Measurements from ENCODE around the gene PTPRM. TPM values are rescaled to one million over a fixed set of nuclear protein-coding genes. Genes with fewer than 3 reads are reported as not detected.

The PTPRM gene
- total RNA-seq, 1 experiment from 2014 or later: 14.5 TPM

GRCh38 chr18:7586379-7586778 lies 19.3 kb downstream of the PTPRM start:
- peaks cover 10% of the 10 kb centered on the region for H3K27me3 ChIP-seq (ENCODE audit: insufficient read depth, low read length)
- POLR2A ChIA-PET: no interaction called here
- no peak for ATAC-seq
- DNase-seq (ENCODE audit: low read depth, low spot score): no peak
- H3K4me2 ChIP-seq (ENCODE audit: low read length): no peak overlapping the region
- H3K36me3 ChIP-seq (ENCODE audit: control insufficient read depth in 1 of 2, insufficient read depth in 2 of 2, low read length in 2 of 2): no peaks in the 10 kb centered on the region
- H3K27ac ChIP-seq (ENCODE audit: low read depth, low read length): no peak overlapping the region
- no peaks in the 10 kb centered on the region for H3K9me2 ChIP-seq (ENCODE audit: insufficient read depth)
- RAD21 ChIA-PET (ENCODE audit: low non-redundant PET in 1 of 2, low total read pairs in 2 of 2, uncharacterized antibody in 2 of 2, unreplicated experiment in 2 of 2): no interaction called here
- no peak overlapping the region for H2AFZ ChIP-seq (ENCODE audit: low read depth, low read length, poor library complexity, severe bottlenecking)
- H3K9ac ChIP-seq (ENCODE audit: low read length): no peak overlapping the region
- TF ChIP-seq MAX (IDR thresholded peaks at IDR 0.05) (no peak), TCF7L2 (IDR thresholded peaks at IDR 0.05; ENCODE audit: borderline replicate concordance, extremely low read depth, insufficient read depth, insufficient read length) (no peak), SP1 (IDR thresholded peaks at IDR 0.05; ENCODE audit: low read depth) (no peak), SRF (IDR thresholded peaks at IDR 0.05; ENCODE audit: low read depth) (no peak), POLR2AphosphoS5 (IDR thresholded peaks at IDR 0.05; ENCODE audit: low read depth, low read length) (no peak), ELF1 (IDR thresholded peaks at IDR 0.05; ENCODE audit: borderline replicate concordance, low read depth) (no peak), EZH2 (IDR thresholded peaks at IDR 0.05) (no peak), YY1 (IDR thresholded peaks at IDR 0.05; ENCODE audit: extremely low read depth, insufficient replicate concordance, low read depth, low read length) (no peak), RAD21 (IDR thresholded peaks at IDR 0.05; ENCODE audit: low read depth) (no peak), SIN3A (IDR thresholded peaks at IDR 0.05; ENCODE audit: low read depth) (no peak), ATF3 (IDR thresholded peaks at IDR 0.05) (no peak), JUND (IDR thresholded peaks at IDR 0.05) (no peak), CTCF (IDR thresholded peaks at IDR 0.05 in 2 of 3, conservative IDR thresholded peaks at IDR 0.05 in 1 of 3; ENCODE audit: borderline replicate concordance in 1 of 3, insufficient read depth in 1 of 3, low read depth in 2 of 3, low read length in 2 of 3) (no peak), CEBPB (IDR thresholded peaks at IDR 0.05; ENCODE audit: low read depth) (no peak), EZH2phosphoT487 (IDR thresholded peaks at IDR 0.05; ENCODE audit: borderline replicate concordance) (no peak), POLR2A (IDR thresholded peaks at IDR 0.05; ENCODE audit: borderline replicate concordance, extremely low read depth, insufficient read depth, insufficient read length) (no peak), ZFX (IDR thresholded peaks at IDR 0.05) (no peak), ZBTB33 (IDR thresholded peaks at IDR 0.05; ENCODE audit: extremely low read depth, insufficient replicate concordance, low read length) (no peak), ZNF274 (IDR thresholded peaks at IDR 0.05; ENCODE audit: low read depth, low read length) (no peak)
- TF ChIP-seq, protein P1, sequence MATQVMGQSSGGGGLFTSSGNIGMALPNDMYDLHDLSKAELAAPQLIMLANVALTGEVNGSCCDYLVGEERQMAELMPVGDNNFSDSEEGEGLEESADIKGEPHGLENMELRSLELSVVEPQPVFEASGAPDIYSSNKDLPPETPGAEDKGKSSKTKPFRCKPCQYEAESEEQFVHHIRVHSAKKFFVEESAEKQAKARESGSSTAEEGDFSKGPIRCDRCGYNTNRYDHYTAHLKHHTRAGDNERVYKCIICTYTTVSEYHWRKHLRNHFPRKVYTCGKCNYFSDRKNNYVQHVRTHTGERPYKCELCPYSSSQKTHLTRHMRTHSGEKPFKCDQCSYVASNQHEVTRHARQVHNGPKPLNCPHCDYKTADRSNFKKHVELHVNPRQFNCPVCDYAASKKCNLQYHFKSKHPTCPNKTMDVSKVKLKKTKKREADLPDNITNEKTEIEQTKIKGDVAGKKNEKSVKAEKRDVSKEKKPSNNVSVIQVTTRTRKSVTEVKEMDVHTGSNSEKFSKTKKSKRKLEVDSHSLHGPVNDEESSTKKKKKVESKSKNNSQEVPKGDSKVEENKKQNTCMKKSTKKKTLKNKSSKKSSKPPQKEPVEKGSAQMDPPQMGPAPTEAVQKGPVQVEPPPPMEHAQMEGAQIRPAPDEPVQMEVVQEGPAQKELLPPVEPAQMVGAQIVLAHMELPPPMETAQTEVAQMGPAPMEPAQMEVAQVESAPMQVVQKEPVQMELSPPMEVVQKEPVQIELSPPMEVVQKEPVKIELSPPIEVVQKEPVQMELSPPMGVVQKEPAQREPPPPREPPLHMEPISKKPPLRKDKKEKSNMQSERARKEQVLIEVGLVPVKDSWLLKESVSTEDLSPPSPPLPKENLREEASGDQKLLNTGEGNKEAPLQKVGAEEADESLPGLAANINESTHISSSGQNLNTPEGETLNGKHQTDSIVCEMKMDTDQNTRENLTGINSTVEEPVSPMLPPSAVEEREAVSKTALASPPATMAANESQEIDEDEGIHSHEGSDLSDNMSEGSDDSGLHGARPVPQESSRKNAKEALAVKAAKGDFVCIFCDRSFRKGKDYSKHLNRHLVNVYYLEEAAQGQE (IDR thresholded peaks at IDR 0.05; ENCODE audit: low read depth): no peak
- CTCF ChIA-PET: no interaction called here
- H3K4me3 ChIP-seq (replicated peaks in 1 of 2; ENCODE audit: low read depth in 1 of 2, low read length in 2 of 2): no peak overlapping the region
- BruUV-seq (replicated peaks): no TSS peak
- no peaks in the 10 kb centered on the region for H3K79me2 ChIP-seq (ENCODE audit: insufficient read depth, low read length)
- intact Hi-C loops (cut with micrococcal nuclease): no loop called here
- H3K9me3 ChIP-seq (ENCODE audit: control insufficient read depth in 1 of 2, insufficient read depth in 1 of 2, low read depth in 1 of 2, low read length in 2 of 2): no peaks in the 10 kb centered on the region
- H3K4me1 ChIP-seq (ENCODE audit: control insufficient read depth in 1 of 2, insufficient read depth in 2 of 2, low read length in 2 of 2): no peaks in the 10 kb centered on the region
- no peaks in the 10 kb centered on the region for H4K20me1 ChIP-seq (ENCODE audit: insufficient read depth)

Measured in HCT116 (cell line).